Upper lobe of left lung (tissue), 4 donors: ENCODE data around the gene TRIM67.

ENCODE experiments used
- CTCF ChIP-seq, 6 experiments: fragments of 450-650 bp in 4 of 6; fragments of 200-600 bp in 2 of 6; sonication (generic) in 2 of 6; IDR thresholded peaks; one replicate each; pipeline ENCODE4 v1.5.1; 2016 to 2019; ENCODE audit warnings: antibody characterized with exemption in 6 of 6
- POLR2AphosphoS5 ChIP-seq, 2 donors: sonication (generic); formaldehyde crosslinking; IDR thresholded peaks; one replicate each; pipeline ENCODE4 v1.5.1; 2017; ENCODE audit warnings: antibody characterized with exemption in 2 of 2

- TF ChIP-seq POLR2AphosphoS5 (IDR thresholded peaks at IDR 0.05) (no peak), CTCF (IDR thresholded peaks at IDR 0.05) (no peak)
Observed at GRCh38 chr1:231201979-231202633, 40.2 kb downstream of the TRIM67 start.
